ENCODE data around the gene TMEM143.

- TF ChIP-seq CTCF (IDR thresholded peaks at IDR 0.05) (no peak), POLR2AphosphoS5 (IDR thresholded peaks at IDR 0.05; ENCODE audit: low read depth, low read length) (no peak), REST (IDR thresholded peaks at IDR 0.05; ENCODE audit: insufficient read depth in 1 of 2, low read depth in 2 of 2, low read length in 1 of 2) (no peak), TCF7L2 (IDR thresholded peaks at IDR 0.05; ENCODE audit: low read depth, low read length) (no peak), SIN3A (IDR thresholded peaks at IDR 0.05; ENCODE audit: borderline replicate concordance, insufficient read depth, low read depth, low read length) (no peak)
Measured at GRCh38 chr19:48392860-48393558, 29.3 kb upstream of the TMEM143 start.
